MCF 10A (cell line): Measurements from ENCODE around the gene SRSF2. TPM values are rescaled to one million over a fixed set of nuclear protein-coding genes. Genes with fewer than 3 reads are reported as not detected.

Experiments
- microRNA-seq: library from miRNA; unstranded; fragments of <30 nt; microRNA quantifications from one replicate; pipeline ENCODE4 v1.2.0, GENCODE V29; 2022
- total RNA-seq: library from RNA; stranded (reverse); gene quantifications from 2 replicates; pipeline ENCODE4 v1.2.3, GENCODE V29; 2022

SRSF2 gene
- total RNA-seq, 1 experiment from 2014 or later: 168 TPM

Small RNA genes within 50 kb of the gene (microRNA-seq; reads per million reads assigned to microRNA genes)
- gene MIR636: 2.0 reads per million, percentile 14 among the genes with 10 or more reads in this experiment

Other genes starting within 250 kb of the SRSF2 start
- 17.5 and 33.4 TPM in 2 replicates for gene RHBDF2, start 235.9 kb downstream of the SRSF2 start, total RNA-seq
- gene CYGB, start 199.6 kb downstream of the SRSF2 start, total RNA-seq: not detected in 2 replicates
- not detected in 2 replicates for gene PRCD, start 197.3 kb downstream of the SRSF2 start, total RNA-seq
- 5.0 and 7.7 TPM in 2 replicates for gene ST6GALNAC2, start 151.5 kb downstream of the SRSF2 start, total RNA-seq
- gene ST6GALNAC1, start 93.6 kb downstream of the SRSF2 start, total RNA-seq: not detected in 2 replicates
- gene MXRA7, start 26.4 kb downstream of the SRSF2 start, total RNA-seq: 33.6 and 35.1 TPM in 2 replicates
- gene JMJD6, start 10.7 kb downstream of the SRSF2 start, total RNA-seq: 29.4 and 45.8 TPM in 2 replicates
- gene METTL23, start 10.5 kb downstream of the SRSF2 start, total RNA-seq: 35.1 and 37.1 TPM in 2 replicates
- 11.6 and 13.8 TPM in 2 replicates for gene MFSD11, start 788 bp upstream of the SRSF2 start, total RNA-seq
- 1.3 and 1.7 TPM in 2 replicates for gene MGAT5B, start 131.1 kb upstream of the SRSF2 start, total RNA-seq